GM19351 (cell line): ENCODE data around the gene TSHZ1.

Source experiments
- ATAC-seq: cut with Tn5 transposase; IDR thresholded peaks from one replicate; pipeline ENCODE4 v1.9.1; 2021; ENCODE audit warnings: mild to moderate bottlenecking, moderate library complexity; ENCODE audit not compliant: unreplicated experiment

The TSHZ1 gene

DNA sequence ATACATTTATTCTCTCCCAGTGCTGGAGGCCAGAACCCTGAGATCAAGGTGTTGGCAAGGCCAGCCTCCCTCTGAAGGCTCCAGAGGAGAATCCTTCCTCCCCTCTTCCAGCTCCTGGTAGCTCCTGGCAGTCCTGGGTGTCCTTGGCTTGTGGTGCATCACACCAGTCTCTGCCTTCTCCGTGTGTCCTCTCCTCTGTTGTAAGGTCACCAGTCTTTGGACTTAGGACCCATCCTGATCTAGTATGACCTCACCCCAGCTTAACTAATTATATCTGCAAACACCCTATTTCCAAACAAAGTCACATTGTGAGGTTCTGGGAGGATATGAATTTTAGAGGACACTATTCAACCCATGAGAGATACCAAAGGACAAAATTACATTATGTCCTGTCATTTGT lies 31.1 kb downstream of the TSHZ1 start:
- no peak for ATAC-seq

DNA sequence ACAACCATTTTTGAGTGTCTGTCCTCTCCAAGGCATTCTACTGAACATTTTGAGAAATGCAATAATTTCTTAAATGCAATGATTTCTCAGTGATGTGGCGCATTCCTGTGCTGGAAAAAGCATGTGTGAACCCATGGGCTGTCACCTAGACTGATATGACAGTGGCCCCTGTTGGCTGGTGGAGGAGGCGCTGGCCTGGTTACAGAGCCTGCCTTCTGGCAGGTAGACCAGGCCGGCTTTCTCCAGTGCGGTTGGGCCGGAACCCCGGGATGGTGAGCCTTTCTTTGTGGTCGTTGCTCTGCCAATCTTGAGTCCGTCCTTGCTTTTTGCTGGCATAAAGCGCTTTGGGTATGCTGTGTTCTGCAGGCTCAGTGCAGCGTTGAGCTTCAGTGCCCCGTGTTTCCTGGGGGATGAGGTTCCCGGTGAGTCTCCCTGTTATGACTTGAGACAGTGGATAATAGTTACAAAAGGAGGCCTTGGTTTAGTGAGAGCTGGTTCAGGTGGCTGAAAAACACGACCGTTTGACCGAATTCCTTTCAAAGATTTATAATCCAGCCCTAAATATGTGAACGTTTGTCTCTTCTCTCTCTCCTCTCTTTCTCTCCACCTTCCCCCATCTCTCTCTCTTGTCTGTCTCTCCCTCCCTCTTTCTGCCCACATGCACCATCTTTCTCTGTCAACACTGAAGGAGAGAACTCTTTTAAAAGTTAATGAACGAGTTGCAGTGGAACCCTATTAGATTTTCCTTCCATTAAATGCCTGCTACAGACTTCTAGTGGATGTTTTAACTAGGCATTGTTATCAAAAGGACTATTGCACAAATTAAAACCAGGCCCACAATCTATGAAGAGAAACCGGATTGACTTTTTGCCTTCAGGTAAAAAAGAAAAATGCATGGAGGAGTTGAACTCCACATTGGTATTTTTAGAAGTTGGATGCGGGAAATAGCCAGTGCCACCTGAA lies 34.0 kb downstream of the TSHZ1 start:
- no peak for ATAC-seq

GRCh38 chr18:75246721-75247610 lies 36.4 kb downstream of the TSHZ1 start:
- ATAC-seq = no peak

DNA sequence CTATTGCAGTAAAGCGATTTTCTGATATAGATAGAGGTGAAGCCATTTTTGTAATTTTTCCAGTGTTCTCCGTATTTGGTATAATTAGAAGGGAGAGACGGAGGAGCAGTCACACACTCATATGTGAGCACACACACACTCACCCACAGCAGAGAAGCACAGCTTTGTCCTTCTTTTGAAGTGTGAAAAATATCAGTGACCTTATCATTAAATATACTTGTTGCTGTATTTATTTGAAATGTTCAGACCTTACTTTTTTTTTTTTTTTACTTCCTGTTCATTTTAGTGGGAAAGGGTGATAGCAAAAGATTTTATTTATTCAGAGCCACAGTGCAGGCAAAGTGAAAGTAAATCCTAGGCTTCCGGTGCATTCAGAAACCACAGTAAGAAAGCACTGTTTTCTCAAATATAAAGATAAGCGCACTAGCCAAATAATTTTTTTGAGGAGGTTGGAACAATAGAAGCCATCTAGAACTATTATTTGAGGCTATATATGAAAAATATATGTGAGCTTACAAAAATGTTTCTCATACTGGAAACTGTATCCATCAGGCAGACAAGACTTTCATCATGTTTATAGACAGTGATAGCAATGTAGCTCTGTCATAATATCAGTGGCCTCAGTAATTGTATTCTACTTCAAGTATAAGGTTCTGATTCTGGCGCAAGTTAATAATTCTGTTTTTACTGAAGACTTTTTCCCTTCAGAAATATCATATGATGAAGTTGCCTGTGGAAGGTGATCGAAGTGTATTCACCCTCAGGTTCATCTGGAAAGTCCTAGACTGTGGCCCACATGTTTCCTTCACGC lies 37.2 kb downstream of the TSHZ1 start:
- ATAC-seq = peak; percentile 77

DNA sequence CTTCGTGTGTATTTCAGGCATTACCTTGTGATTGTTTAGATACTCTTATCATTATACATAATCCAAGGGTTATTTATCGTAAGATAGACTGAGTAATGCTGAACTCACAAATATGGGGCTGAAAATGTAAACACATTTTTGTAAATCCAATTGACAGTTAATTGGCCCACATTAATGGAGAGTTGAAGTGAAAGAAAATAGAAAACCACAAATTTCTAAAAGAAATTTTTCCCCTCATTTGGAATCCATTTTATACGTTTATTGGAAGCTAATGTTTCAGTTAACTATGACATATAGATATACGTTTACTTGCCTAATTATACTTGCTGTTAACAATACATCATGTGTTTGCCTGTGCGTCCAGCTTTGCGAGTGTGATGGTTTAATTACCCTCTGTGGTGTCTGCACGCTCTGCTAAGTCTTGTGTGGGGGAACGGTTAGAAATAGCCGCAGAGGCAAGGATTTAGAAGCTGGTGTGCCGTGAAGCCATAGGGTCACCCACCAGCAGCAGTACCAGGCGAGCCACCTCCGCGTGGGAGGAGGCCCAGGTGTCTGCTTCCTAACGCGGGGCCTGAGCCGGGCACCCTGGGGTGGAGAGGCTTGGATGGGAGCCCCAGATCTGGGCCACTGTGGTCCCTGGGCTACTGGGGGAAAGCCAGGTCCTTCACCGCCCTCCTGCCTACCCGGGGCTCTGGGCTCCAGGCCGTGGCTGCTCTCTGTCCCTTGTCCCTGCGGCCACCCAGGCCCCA lies 38.0 kb downstream of the TSHZ1 start:
- no peak for ATAC-seq

DNA sequence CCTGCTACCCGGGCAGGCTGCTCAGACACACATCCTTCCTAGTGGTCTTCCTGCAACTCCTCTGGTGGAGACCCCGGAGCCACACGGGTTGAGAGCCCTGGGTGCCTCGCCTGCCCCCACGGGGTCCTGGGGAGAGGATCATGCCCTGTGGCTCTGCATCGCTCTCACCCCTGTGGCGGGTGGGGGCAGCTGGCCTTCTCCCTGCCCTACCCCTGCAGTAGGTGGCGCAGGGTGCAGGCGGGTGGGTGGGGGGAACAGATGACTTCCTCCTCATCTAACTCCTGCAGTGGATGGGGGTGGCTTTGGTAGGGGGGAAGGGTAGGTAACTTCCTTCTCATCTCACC lies 38.5 kb downstream of the TSHZ1 start:
- ATAC-seq = no peak

DNA sequence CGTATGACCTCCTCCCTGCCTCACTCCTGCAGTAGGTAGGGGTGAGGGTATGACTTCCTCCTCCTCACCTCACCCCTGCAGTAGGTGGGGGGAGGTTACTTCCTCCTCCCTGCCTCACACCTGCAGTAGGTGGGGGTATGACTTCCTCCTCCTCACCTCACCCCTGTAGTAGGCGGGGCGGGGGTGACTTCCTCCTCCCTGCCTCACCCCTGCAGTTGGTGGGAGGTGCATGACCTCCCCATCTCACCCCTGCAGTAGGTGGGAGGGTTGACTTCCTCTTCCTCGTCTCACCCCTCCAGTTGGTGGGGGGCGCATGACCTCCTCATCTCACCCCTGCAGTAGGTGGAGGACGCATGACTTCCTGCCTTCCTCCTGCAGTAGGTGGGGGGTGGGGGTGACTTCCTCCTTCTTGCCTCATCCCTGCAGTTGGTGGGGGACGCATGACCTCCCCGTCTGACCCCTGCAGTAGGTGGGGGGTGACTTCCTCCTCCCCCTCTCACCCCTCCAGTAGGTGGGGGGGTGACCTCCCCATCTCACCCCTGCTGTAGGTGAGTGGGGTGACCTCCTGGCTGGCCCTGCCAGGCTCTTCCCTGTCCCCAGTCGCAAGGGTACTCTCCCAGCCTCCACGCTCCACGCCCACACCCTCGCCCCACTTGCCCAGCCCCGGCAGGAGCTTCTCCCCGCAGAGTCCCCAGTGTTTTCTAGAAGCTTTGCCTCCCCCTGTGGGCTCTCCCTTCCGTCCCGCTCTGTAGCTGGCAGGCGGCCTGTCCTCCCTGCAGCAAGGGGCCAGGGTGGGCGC lies 39.3 kb downstream of the TSHZ1 start:
- ATAC-seq = no peak

- no peak for ATAC-seq
These were observed 39.8 kb downstream of the TSHZ1 start for GRCh38 chr18:75250471-75250821.

GRCh38 chr18:75251466-75251865 lies 40.9 kb downstream of the TSHZ1 start:
- ATAC-seq = no peak

DNA sequence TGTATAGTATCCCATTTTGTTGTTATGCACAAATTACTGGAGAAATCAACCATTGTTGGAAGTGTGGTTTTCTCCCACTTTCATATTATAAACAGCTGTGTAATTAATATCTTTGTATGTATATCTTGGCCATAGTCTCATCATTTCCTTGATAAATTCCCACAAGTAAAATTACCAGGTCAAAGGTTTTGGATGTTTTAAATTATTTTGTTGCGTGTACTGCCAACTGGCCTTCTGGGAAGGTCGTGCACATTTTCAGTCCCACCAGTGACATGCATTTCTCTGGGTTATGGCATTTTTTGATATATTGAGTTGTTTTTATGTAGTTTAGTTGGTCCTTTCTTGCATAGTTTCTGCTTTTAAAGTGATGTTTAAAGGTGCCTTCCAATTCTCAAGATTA lies 41.5 kb downstream of the TSHZ1 start:
- ATAC-seq = no peak

DNA sequence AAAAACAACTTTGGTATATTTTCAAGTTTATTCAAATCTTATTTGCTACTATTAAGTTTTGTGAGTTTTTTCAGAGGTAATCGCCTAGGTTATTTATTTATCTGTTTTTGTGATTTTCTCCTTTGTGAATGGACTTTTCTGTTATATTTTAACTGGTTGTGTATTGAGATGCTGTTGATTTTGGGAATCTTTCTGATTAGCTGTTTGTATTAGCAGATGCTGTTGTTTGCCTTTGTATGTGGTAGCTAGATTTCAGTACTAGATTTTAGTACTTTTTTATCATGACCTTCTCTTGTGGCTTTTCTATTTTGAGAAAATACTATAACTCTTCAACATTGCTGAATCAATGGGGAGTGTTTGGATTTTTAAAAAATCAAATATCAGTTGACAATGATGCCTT lies 42.4 kb downstream of the TSHZ1 start:
- no peak for ATAC-seq

DNA sequence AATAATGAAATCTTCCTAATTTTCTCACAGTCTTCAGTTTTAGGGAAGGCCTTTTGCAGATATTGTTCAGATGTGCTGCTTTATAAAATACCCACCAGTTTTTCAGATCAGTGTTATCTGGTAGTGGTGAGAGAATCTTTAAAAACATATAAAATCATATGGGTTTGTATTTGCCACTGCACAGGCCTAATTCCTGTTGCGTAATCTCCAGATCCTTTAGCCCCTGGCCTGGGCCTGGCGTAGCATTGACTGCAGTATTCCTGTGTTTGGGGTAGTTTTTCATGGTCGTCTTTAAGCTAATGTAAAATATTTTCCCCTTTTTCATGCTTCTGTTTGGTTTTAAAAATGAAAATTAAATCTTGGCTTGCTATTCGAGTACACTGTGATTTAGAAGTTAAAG lies 43.2 kb downstream of the TSHZ1 start:
- ATAC-seq = no peak

DNA sequence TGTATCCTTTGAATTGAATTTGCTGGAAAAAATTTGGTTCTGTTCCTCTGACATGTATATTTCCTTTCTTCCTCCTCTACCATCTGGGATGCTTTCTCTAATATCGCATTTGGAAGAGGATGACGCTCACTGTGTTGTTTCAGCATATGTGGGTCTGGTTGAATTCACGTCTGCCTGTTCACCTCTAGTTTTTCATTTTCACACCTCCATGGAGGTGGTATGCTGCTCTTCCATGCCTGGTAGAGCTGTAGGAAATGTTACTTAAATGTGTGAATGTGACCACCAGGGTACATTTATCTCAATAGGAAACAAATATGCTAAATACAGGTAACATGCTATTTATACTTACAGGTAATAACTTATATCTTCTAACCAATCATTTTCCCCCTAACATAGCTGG lies 44.5 kb downstream of the TSHZ1 start:
- no peak for ATAC-seq

- ATAC-seq = no peak
These were observed 45.8 kb downstream of the TSHZ1 start for GRCh38 chr18:75256376-75256775.

DNA sequence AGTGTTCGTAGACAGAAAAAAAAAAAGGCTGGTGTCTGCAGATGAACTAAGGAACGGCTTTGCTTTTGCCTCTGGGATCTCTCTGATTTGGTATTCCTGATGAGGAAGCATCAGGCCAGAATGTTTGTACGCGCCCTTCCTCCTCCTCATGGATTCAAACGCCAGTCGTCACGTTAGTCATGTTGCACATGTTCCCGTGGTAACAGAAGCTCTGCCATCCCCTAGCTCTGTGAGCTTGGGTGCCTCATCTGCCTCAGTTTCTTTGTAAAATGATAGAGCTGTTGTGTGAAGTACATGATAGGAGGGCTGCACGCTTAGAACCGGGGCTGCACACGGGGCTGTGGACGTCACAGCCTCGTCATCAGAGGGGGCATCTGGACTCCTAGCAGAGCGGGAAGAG lies 47.0 kb downstream of the TSHZ1 start:
- ATAC-seq = no peak

DNA sequence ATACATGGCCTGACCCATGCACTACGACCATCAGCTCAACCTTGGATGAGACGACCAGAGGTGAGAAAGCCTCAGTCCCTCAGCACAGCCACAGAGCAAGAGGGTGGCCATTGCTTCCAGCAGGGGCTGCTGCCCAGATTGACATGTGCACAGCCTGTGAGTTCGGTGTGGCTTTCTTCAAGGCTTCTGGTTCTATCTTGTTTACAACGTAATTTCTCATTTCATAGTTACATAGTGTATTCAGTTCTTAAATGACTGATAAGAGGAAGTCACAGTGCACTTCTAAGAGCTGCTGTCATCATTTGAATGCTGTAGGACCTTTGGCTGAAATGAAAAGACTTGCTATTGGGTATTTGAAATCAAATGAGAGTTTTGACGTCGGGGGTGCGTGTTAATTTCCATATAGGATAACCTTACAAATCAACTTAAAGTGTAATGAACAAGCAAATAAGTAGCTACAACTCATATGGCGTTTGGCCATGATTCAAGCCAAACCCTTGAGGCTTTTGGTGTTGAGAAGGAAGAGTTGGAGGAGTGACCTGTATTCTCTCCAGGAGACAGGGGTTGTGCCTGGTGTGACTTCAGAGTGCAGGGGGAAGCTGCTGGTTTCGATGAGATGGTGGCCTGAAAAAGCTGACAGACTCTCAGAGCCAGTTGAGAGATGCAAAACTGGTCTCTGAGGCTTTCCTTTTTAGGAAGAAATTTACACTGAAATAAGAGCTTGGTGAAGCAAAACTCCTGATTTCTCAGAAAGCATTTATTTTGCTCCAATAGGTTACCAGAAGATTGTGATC lies 51.0 kb downstream of the TSHZ1 start:
- ATAC-seq = peak; percentile 87

DNA sequence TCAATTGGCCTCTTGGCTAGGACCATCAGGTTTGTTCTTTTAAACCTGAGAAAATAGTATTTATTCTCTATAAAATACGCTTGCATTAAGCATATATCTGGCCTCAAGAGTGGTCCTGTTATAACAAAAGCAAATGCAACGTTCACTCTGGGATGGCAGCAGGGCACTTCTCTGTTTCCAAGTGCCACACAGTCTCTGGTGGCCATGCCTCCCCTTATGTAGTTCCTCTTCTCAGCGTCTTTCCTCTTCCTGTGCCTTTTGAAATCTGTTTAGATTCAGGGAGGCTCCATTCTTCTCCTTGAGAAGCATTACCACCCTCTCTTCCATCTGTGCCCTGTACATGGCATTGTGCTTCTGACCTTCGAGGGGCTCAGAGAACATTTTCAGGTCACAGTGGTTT lies 51.9 kb downstream of the TSHZ1 start:
- ATAC-seq = no peak

DNA sequence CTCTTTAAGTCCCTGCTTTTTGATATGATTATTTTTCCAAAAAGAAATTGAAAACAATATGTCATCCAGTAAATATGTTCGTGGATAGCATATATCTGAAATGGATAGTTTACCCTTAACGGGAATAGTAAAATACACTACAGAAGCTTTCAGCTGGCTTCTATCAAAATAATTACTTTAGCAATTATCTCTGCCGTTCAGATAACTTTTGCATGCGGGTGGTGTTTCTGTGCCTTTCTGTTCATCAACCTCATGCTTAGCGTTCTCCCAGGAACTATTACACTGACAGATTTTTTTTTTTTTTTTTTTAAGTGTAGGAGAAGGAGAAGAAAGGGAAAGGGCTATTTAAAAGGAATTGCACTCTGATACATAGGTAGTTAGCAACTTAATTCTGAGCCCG lies 53.6 kb downstream of the TSHZ1 start:
- no peak for ATAC-seq
